22Rv1 (cell line): ENCODE data around the gene SH3BP2.

Experiments used
- ZFX ChIP-seq: fragments of 450-650 bp; IDR thresholded peaks from 2 replicates; pipeline ENCODE4 v1.6.1; 2017; ENCODE audit warnings: antibody characterized with exemption, borderline replicate concordance
- TF ChIP-seq, protein P1 (sequence below): fragments of 450-650 bp; IDR thresholded peaks from 2 replicates; pipeline ENCODE4 v1.5.1; 2017; ENCODE audit warnings: mild to moderate bottlenecking

DNA sequence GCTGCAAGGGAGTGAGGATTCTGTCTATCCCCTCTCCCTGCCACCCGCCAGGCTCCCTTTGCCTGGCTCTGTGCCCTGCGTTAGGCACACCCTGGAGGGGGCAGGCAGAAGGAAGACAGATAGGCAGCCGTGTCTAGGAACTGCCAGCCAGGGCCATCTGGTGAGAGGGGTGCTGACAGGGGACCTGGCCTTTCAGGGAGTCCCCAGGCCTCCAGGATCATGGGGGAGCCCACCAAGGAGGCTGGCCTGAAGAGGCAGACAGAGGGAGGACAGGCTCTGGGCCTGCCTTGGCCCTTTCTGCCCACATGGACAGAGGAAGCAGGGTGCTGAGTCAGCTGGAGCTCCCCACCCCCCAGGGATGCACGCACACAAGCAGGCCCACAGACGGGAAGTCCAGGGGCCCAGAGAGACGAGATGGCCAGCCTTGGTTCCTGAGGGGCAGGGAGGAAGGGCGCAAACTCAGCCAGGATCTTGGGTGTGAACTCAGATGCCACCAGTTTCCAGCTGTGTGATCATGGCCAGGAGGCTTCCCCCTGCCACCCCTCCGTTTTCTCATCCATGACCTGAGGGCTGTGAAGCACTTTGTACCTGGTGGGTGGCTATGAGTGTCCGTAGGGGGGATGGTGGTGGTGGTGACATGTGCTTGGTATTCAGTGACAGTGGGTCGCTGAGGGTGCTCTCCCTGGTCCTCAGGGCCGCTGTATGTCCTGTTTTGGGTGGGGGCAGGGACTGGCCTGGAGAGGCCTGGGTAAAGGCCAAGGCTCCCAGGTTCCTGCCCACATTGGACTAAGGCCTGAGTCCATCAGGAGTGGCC is 1.8 kb downstream of the SH3BP2 start:
- TF ChIP-seq, protein P1, sequence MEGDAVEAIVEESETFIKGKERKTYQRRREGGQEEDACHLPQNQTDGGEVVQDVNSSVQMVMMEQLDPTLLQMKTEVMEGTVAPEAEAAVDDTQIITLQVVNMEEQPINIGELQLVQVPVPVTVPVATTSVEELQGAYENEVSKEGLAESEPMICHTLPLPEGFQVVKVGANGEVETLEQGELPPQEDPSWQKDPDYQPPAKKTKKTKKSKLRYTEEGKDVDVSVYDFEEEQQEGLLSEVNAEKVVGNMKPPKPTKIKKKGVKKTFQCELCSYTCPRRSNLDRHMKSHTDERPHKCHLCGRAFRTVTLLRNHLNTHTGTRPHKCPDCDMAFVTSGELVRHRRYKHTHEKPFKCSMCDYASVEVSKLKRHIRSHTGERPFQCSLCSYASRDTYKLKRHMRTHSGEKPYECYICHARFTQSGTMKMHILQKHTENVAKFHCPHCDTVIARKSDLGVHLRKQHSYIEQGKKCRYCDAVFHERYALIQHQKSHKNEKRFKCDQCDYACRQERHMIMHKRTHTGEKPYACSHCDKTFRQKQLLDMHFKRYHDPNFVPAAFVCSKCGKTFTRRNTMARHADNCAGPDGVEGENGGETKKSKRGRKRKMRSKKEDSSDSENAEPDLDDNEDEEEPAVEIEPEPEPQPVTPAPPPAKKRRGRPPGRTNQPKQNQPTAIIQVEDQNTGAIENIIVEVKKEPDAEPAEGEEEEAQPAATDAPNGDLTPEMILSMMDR = no peak
- no peak for TF ChIP-seq ZFX
